Transverse colon (tissue), 4 donors: ENCODE data around the gene PNPLA1. TPM values are rescaled to one million over a fixed set of nuclear protein-coding genes. Genes with fewer than 3 reads are reported as not detected.

ENCODE experiments used
- DNase-seq: peaks from one replicate; pipeline ENCODE4 v3.0.0-alpha.2; 2019
- H3K27ac ChIP-seq, 4 donors: fragments of 200-600 bp; sonication (generic); 2 replicates each; pipeline ENCODE4 v1.5.1; 2016 to 2018; ENCODE audit warnings: inconsistent platforms in 4 of 4
- H3K27me3 ChIP-seq: fragments of 200-600 bp; sonication (generic); 2 replicates; pipeline ENCODE4 v1.5.1; 2017; ENCODE audit warnings: inconsistent platforms
- H3K36me3 ChIP-seq, 4 donors: fragments of 200-600 bp; sonication (generic); 2 replicates each; pipeline ENCODE4 v1.5.1; 2017 to 2019; ENCODE audit warnings: inconsistent platforms in 4 of 4
- H3K4me1 ChIP-seq, 4 donors: fragments of 200-600 bp; sonication (generic); 2 replicates each; pipeline ENCODE4 v1.5.1; 2017 to 2020; ENCODE audit warnings: inconsistent platforms in 4 of 4
- H3K4me3 ChIP-seq, 4 donors: fragments of 200-600 bp; sonication (generic); 1 replicate in 1 of 4; 2 replicates in 3 of 4; pipeline versions ENCODE4 v1.5.1 to v1.6.1; 2017 to 2019; ENCODE audit warnings: inconsistent platforms in 4 of 4
- H3K9me3 ChIP-seq, 2 donors: fragments of 200-600 bp; sonication (generic); 2 replicates each; pipeline ENCODE4 v1.5.1; 2017 to 2019; ENCODE audit warnings: inconsistent platforms in 2 of 2
- EP300 ChIP-seq: sonication (generic); formaldehyde crosslinking; IDR thresholded peaks from one replicate; pipeline ENCODE4 v1.6.1; 2017; ENCODE audit warnings: antibody characterized with exemption, low read depth
- POLR2A ChIP-seq: fragments of 450-650 bp; IDR thresholded peaks from one replicate; pipeline ENCODE4 v1.6.1; 2016; ENCODE audit warnings: antibody characterized with exemption, mild to moderate bottlenecking, moderate library complexity
- POLR2AphosphoS5 ChIP-seq, 3 donors: sonication (generic); formaldehyde crosslinking; IDR thresholded peaks; one replicate each; pipeline ENCODE4 v1.6.1; 2016; ENCODE audit warnings: antibody characterized with exemption in 3 of 3
- WGBS, 2 donors: methylation state at CpG; one replicate each; pipeline ENCODE4 v1.1.5; 2018; ENCODE audit warnings: low coverage in 1 of 2; 5-methylcytosine and 5-hydroxymethylcytosine counted together
- in situ Hi-C, 4 donors: fragments of 200-750 bp; cut with MboI; loops; one replicate each; pipeline versions ENCODE4 v1.15.0 to v1.15.1; 2017; ENCODE audit warnings: low sequenced_read_pairs in 3 of 4, low pct_ligation_motif_present in 1 of 4, low pct_unique_long_range_greater_than_20kb in 1 of 4
- intact Hi-C: fragments of 100-400 bp; cut with DNase I; formaldehyde crosslinking; loops from one replicate; pipeline ENCODE4 v1.15.1; 2023; ENCODE audit warnings: low total_unique reads
- total RNA-seq, 4 donors: library from RNA; depleted of rRNA; stranded (reverse); fragments of >200 nt; gene quantifications; one replicate each; pipeline ENCODE4 v1.1.0, GENCODE V29; 2016
- TF ChIP-seq, protein P1 (sequence below), 5 experiments: fragments of 200-600 bp in 3 of 5; fragments of 450-650 bp in 2 of 5; sonication (generic) in 3 of 5; IDR thresholded peaks; 1 replicate in 2 of 5; 2 replicates in 3 of 5; pipeline ENCODE4 v1.5.1; 2016 to 2017; ENCODE audit warnings: antibody characterized with exemption in 5 of 5, inconsistent platforms in 3 of 5, mild to moderate bottlenecking in 2 of 5, moderate library complexity in 1 of 5

PNPLA1 gene
- total RNA-seq, 4 donors from 2014 or later: 0.79 to 1.1 TPM; not detected in 2

DNA sequence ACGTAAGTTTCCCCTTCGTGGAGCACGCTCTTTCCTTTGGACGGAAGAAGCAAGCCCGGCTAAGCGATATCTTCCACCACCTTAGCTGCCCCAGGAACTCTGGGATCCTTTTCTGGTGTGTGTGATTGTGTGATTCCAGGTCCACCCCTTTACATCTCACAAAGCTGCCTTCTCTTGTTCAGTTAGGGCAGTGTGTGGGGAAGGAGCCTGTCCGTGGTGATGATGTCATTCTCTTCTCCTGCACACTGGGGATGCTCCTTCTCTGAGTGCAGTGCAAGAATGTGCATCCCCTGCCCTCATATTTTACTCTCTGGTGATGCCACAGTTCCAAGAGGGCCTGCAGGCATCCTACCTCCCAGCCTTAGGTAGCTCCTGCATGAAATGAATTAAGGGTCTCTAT lies 36.5 kb downstream of the PNPLA1 start:
- Histone ChIP-seq H3K36me3 (no peaks in the 10 kb centered on the region), H3K4me1 (peaks cover 0 to 8% (median 0%) of the 10 kb centered on the region in 4 donors), H3K4me3 (no peak overlapping the region), H3K27me3 (no peaks in the 10 kb centered on the region), H3K27ac (no peak overlapping the region), H3K9me3 (no peaks in the 10 kb centered on the region)
- DNase-seq: no peak
- in situ Hi-C loops (loop anchor here in 1 of 4 donors (10.0 kb wide), 1 partner anchor 58 kb away; no protein-coding TSS in a partner anchor), intact Hi-C loops (no loop called here)
- TF ChIP-seq, protein P1, sequence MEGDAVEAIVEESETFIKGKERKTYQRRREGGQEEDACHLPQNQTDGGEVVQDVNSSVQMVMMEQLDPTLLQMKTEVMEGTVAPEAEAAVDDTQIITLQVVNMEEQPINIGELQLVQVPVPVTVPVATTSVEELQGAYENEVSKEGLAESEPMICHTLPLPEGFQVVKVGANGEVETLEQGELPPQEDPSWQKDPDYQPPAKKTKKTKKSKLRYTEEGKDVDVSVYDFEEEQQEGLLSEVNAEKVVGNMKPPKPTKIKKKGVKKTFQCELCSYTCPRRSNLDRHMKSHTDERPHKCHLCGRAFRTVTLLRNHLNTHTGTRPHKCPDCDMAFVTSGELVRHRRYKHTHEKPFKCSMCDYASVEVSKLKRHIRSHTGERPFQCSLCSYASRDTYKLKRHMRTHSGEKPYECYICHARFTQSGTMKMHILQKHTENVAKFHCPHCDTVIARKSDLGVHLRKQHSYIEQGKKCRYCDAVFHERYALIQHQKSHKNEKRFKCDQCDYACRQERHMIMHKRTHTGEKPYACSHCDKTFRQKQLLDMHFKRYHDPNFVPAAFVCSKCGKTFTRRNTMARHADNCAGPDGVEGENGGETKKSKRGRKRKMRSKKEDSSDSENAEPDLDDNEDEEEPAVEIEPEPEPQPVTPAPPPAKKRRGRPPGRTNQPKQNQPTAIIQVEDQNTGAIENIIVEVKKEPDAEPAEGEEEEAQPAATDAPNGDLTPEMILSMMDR (IDR thresholded peaks at IDR 0.05): no peak
- TF ChIP-seq POLR2A (no peak), EP300 (no peak), POLR2AphosphoS5 (IDR thresholded peaks at IDR 0.05) (no peak)
- WGBS, 2 donors: 67 to 94% methylated on average over 1 to 7 of the region's 7 CpGs

DNA sequence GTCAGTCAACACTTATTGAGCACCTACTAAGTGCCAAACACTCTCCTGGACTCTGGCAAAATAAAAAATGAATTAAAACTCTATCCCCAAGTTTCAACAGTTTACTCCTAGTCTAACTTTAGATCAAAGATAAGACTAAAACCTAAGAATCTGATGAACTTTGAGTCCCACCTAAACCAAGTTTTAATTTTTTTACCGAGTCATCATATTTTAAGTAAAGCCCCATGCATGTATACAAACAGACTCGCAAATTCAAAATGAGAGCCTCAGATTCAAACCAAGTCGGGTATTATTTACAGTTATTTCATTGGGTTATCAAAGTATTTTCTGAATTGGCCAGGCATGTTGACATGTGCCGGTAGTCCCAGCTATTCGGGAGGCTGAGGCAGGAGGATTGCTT lies 38.7 kb downstream of the PNPLA1 start:
- 91 to 97% methylated on average over 5 of the region's 5 CpGs for WGBS, 2 donors
- TF ChIP-seq, protein P1 (IDR thresholded peaks at IDR 0.05): no peak
- no peak for TF ChIP-seq POLR2A
- no peak for TF ChIP-seq POLR2AphosphoS5 (IDR thresholded peaks at IDR 0.05)
- TF ChIP-seq EP300: no peak
- H3K4me1 ChIP-seq: peaks cover 0 to 11% (median 2%) of the 10 kb centered on the region in 4 donors
- intact Hi-C loops (no loop called here), in situ Hi-C loops (loop anchor here in 1 of 4 donors (10.0 kb wide), 1 partner anchor 56 kb away; no protein-coding TSS in a partner anchor)
- no peaks in the 10 kb centered on the region for H3K27me3 ChIP-seq
- no peaks in the 10 kb centered on the region for H3K36me3 ChIP-seq
- H3K27ac ChIP-seq: no peak overlapping the region
- H3K4me3 ChIP-seq: no peak overlapping the region
- no peak for DNase-seq
- H3K9me3 ChIP-seq: no peaks in the 10 kb centered on the region

DNA sequence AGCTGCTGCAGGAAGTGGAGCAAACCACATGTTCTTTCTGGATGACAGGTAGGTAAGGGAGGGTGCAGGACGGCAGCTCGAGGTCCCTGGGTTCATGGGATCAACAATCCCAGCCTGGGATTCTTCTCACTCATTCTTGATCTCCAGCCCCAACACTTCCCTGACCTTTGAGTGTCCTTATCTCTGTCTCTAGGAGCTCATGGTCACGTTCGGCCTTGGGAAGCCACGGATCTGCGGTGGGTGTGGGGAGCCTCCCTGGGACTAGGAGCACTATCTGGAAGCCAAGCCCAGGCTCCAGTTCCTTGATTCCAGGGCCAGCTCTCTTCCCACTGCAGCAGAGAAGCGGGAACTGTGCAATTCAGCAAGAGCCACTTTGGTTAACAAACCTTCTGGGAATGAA lies 39.3 kb downstream of the PNPLA1 start:
- intact Hi-C loops (no loop called here), in situ Hi-C loops (loop anchor here in 1 of 4 donors (10.0 kb wide), 1 partner anchor 56 kb away; no protein-coding TSS in a partner anchor)
- no peaks in the 10 kb centered on the region for H3K9me3 ChIP-seq
- H3K4me1 ChIP-seq: peaks cover 0 to 14% (median 2%) of the 10 kb centered on the region in 4 donors
- no peak overlapping the region for H3K27ac ChIP-seq
- TF ChIP-seq, protein P1 (IDR thresholded peaks at IDR 0.05): no peak
- TF ChIP-seq POLR2AphosphoS5 (IDR thresholded peaks at IDR 0.05): no peak
- no peak for TF ChIP-seq POLR2A
- no peak overlapping the region for H3K4me3 ChIP-seq
- H3K36me3 ChIP-seq: no peaks in the 10 kb centered on the region
- 52% methylated on average over 7 of the region's 7 CpGs; no CpG with 5 or more reads in 1 of the 2 donors for WGBS, 2 donors
- no peaks in the 10 kb centered on the region for H3K27me3 ChIP-seq
- DNase-seq: no peak

DNA sequence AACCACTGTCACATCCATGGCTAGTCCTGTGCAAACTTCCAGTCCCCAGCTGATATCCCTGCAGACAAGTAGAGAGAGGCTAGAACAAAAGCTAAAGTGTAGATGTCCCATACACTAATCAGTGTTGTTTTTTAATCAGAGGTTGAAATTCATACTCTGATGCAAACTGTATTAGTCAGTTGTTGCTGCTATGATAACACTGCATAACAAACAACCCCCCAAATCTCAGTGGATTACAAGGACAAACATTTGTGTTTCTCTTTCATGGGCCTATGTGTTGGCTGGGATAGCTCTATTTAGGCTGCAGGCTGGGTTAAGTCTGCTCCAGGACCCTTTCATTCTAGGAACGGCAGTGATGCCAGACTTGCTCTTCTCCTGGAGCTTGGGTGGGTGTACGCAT lies 40.0 kb downstream of the PNPLA1 start:
- H3K36me3 ChIP-seq: no peaks in the 10 kb centered on the region
- TF ChIP-seq EP300 (no peak), POLR2AphosphoS5 (IDR thresholded peaks at IDR 0.05) (no peak), POLR2A (no peak)
- TF ChIP-seq, protein P1 (IDR thresholded peaks at IDR 0.05): no peak
- WGBS, 2 donors: 92 to 100% methylated on average over 1 to 2 of the region's 2 CpGs
- no peak overlapping the region for H3K27ac ChIP-seq
- no peak overlapping the region for H3K4me3 ChIP-seq
- in situ Hi-C loops: loop anchor here in 1 of 4 donors (10.0 kb wide), 1 partner anchor 55 kb away; no protein-coding TSS in a partner anchor
- peaks cover 0 to 14% (median 2%) of the 10 kb centered on the region in 4 donors for H3K4me1 ChIP-seq
- no peaks in the 10 kb centered on the region for H3K9me3 ChIP-seq
- no peaks in the 10 kb centered on the region for H3K27me3 ChIP-seq
- intact Hi-C loops: loop anchor here (5.0 kb wide), 1 partner anchor 37 kb away; no protein-coding TSS in a partner anchor
- no peak for DNase-seq
